Nucleus accumbens (tissue), 56 donors: Measurements from ENCODE around the gene RNGTT.

ENCODE experiments used
- DNase-seq, 56 donors: peaks; one replicate each; lab custom pipeline; 2025; lab: John Stamatoyannopoulos, UW

RNGTT gene

DNA sequence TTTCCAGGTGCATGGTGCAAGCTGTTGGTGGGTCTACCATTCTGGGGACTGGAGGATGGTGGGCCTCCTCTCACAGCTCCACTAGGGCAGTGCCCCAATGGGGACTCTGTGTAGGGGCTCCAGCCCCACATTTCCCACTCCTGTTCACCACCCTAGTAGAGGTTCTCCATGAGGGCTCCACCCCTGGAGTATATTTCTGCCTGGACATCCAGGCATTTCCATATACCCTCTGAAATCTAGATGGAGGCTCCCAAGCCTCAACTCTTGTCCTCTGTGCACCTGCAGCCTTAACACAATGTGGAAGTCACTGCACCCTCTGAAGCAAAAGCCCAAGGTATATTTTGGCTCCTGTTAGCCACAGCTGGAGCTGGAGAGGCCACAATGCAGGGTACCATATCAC lies 393.5 kb downstream of the RNGTT start:
- DNase-seq = no peak

DNA sequence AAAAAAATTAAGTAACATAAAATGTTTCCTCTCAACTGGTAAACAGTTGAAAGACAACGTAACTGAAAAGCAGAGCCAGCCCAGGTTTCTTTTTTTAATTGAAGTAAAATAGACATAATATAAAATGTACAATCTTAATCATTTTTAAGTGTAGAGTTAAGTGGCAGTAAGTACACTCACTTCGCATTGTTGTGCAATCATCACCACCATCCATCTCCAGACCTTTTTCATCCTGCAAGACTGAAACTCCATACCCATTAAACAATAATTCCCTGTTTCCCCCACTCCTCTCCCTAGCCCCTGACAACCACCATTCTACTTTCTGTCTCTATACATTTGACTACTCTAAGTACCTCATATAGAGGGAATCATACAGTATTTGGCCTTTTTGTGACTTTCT lies 395.7 kb downstream of the RNGTT start:
- no peak for DNase-seq

DNA sequence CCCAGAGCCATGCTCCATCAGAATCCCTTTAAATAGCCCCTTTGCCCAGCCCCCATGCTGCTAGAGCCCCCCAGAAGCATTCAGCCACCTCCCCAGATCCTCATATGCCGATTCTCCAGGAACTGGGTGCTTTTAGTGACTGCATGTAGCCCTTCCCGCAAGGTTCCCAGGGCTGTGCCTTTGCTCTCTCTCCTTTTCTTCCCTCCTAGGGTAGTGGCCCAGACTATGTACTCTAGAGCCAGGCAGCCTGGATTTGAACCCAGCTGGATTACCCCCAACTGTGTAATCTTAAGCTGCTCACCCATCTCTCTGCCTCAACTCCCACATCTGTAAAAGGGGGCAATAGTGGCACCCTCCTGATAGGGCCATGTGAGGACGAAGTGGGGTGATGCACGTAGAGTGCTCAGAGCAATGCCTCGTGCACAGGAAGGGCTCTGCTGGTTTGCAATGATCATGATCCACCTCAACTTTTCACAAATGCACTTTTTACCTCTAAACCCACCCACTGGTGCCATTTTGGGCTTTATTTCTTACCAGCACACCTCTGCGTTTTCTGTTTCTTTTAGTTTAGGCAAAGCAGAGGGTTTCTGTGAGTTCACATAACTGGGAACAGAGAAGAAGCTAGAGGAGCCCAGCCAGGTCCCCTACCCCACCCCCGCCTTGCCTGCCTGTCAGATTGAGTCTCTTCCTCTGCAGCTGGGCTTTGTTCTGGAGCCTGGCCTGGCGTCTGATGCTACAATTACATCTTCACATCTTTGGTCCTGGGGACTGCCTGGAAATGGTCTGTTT lies 396.5 kb downstream of the RNGTT start:
- DNase-seq = no peak

DNA sequence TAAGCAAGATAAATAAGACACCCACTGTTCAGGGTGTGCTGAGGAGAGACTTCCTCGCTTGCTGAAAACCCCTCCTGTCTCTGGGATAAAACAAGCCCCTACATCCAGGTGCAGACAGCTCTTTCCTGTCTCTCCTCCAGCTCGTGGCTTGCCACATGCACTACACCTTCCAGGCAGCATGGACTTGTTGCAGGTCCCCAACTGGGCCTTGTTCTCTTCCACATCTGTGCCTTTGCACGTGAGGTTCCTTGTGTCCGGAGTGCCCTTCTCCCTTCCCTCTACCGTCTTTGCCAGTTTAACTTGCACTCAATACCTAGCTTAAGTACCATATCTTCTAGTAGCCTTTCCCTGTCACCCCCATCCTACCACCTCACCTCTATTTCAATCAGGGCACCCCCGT lies 397.6 kb downstream of the RNGTT start:
- DNase-seq = no peak

DNA sequence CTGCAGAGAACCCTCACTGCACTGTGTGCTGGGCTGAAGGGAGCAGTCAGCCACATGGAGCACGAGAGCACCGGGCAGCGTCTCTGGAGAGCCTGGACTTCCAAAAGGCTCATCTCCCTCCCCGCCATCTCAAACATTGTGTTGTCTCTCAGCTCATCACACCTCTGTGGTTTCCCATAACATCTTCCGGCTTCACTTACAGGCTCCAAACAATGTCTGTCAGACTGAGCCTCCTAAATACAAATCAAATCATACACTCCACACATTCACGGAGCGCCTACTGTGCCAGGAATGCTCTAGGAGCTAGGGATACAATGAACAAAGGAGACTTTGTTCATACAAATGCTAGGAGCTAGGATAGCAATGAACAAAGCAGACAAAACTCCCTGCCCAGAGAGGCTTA lies 398.0 kb downstream of the RNGTT start:
- no peak for DNase-seq

DNA sequence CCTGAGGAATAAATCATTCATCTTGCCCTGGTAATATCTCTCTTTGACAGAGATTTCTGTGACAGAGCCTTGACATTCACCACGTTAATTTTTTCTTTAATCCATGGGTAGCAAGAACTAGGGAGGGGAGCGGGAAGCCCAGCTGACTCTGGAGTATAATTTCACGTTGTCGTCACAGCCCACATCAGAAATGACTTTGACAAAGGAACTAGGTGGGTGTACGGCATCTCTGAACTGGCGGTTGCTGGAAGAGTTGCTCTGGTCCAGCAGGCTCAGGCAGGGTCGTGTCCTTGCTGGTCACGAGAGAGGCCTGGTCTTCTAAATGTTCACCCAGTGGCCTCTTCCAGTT lies 400.2 kb downstream of the RNGTT start:
- DNase-seq = no peak

DNA sequence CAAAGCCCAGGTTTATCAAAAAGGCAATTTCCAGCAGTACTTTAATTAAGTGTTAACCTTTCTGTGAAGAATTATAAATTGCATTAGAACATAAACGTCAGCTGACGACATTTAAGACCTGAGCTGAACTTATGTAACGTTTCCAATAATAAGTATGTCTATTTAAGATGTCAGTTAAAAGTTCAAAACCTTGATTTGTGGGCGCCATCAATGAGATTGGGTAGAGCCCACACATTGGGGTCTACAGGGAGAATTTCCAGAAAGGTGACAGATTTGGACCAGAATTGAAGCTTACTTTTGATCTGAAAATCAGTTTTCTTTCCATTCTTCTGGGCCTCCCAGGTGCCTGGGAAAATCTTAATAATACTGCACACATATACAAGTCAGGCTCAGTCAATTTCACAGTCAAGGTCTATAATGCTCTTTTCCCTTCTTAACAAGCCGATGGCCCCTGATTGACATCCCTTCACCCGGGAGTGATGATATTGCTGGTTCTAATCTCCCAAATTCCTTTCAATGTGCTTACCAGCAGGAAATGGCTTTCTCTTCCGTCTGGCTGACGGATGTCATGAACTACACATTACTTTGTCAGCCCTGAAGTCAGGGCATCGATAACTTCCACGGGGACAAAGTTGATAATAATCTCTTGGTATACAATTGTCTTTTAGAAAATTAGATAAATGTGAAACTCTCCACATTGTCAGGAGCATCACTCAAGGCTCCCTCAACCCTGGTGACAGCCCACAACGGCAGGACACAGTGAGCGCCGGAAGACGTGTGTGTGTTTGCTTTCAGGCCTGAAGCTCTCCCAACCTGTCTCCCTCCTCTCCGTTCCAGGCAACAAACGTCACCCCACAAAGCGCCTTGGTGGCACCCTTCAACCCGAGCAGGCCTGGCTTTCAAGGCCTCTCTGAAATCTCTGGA lies 400.8 kb downstream of the RNGTT start:
- no peak for DNase-seq

DNA sequence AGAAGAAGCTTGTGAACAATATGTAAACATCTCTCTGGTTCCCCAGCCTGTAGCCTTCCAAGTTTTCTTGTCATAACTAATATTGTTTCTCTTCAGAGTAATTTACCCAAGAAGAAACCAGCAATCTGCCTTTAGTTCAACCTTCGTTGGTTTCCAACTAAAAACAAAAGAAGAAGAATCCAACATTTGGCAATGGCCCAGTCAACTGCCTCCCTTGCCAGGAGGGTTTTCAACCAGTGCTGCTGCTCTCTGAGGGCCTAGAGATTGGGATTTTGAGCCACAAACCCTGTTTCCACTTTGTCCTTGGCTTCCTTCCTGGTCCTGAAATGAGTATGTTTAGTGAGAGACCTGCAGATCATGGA lies 401.5 kb downstream of the RNGTT start:
- peak in 4 of 56 donors; percentile 7 to 40 (median 12) for DNase-seq

DNA sequence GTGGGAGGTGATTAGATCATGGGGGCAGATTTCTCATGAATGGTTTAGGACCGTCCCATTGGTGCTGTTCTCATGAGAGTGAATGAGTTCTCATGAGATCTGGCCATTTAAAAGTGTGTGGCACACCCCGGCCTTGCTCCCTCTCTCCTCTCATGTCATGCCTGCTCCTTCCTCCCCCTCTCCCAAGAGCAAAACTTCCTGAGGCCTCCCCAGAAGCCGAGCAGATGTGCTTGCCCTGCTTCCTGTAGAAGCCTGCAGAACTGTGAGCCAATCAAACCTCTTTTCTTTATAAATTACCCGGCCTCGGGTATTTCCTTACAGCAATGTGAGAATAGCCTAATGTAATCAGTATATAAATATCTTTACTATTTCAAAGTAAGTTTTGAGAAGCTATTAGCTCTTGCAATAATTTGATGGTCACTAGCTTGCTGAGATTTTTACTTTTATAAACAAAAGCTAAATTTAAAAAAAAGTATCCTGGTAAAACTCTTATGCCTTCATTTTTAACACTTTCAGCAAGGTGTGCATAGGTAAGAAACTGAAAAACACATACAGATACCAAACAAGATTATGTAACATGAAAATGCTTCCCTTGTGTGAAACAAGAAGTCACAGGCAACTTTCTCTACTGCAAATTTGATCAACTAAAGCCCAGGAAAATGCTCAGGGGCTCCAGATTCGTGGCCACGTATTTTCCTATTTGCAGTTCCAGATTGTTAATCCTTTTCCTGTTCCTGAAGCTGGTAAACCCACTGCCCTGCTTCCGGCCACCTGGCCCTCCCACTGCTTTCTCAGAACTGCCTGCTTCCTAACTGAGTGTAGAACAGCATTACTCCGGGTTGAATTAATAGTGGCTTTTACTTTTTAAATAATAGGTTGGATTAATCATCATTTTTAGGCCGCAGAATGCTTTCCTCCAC lies 402.1 kb downstream of the RNGTT start:
- peak in 1 of 56 donors; percentile 4 for DNase-seq
